Caco-2 (cell line): Measurements from ENCODE around the gene SHCBP1. TPM values are rescaled to one million over a fixed set of nuclear protein-coding genes. Genes with fewer than 3 reads are reported as not detected.

Source experiments
- BruUV-seq: library from RNA; stranded (reverse); fragments of 400-500 nt; replicated peaks from 2 replicates; lab custom pipeline; 2021; lab: Mats Ljungman, UMichigan
- CTCF ChIA-PET: fragments of 300-600 bp; sonication (Branson Sonifier 250); formaldehyde crosslinking; loops from one replicate; lab custom pipeline; 2022; ENCODE audit warnings: antibody characterized with exemption; lab: Charles Lee
- POLR2A ChIA-PET: fragments of 300-600 bp; sonication (Branson Sonifier 250); formaldehyde crosslinking; loops from one replicate; lab custom pipeline; 2022; ENCODE audit warnings: antibody characterized with exemption; lab: Charles Lee
- DNase-seq, 2 experiments: peaks; one replicate each; pipeline versions ENCODE4 v3.0.0 to v3.0.0-alpha.2; 2020 to 2022
- H3K27me3 ChIP-seq: replicated peaks from 2 replicates; pipeline ENCODE4 v1.6.0; 2011; ENCODE audit warnings: low read length; ENCODE audit not compliant: control insufficient read depth, insufficient read depth
- H3K36me3 ChIP-seq: 2 replicates; pipeline ENCODE4 v1.5.1; 2011; ENCODE audit warnings: low read length; ENCODE audit not compliant: control insufficient read depth, insufficient read depth
- H3K4me1 ChIP-seq: fragments of 250-450 bp; sonication (Bioruptor Pico); 2 replicates; pipeline ENCODE4 v1.5.1; 2020; ENCODE audit warnings: mild to moderate bottlenecking
- H3K4me3 ChIP-seq: 2 replicates; pipeline ENCODE4 v1.5.1; 2011; ENCODE audit warnings: low read depth, mild to moderate bottlenecking, control low read depth, low read length
- H3K9me3 ChIP-seq: fragments of 250-450 bp; sonication (Bioruptor Pico); 2 replicates; pipeline ENCODE4 v1.5.1; 2020; ENCODE audit warnings: mild to moderate bottlenecking, moderate library complexity
- H3K27ac Mint-ChIP-seq: one replicate; pipeline ENCODE4 v1.8.0; 2022; ENCODE audit warnings: mixed read lengths; ENCODE audit not compliant: unreplicated experiment
- H3K27me3 Mint-ChIP-seq: one replicate; pipeline ENCODE4 v1.8.0; 2022; ENCODE audit warnings: mixed read lengths; ENCODE audit not compliant: insufficient read depth, unreplicated experiment
- H3K36me3 Mint-ChIP-seq: one replicate; pipeline ENCODE4 v1.8.0; 2022; ENCODE audit warnings: mild to moderate bottlenecking, mixed read lengths; ENCODE audit not compliant: insufficient read depth, unreplicated experiment
- H3K4me1 Mint-ChIP-seq: one replicate; pipeline ENCODE4 v1.8.0; 2022; ENCODE audit warnings: low read depth, mixed read lengths; ENCODE audit not compliant: unreplicated experiment
- H3K4me3 Mint-ChIP-seq: one replicate; pipeline ENCODE4 v1.8.0; 2022; ENCODE audit warnings: mild to moderate bottlenecking, moderate library complexity, mixed read lengths; ENCODE audit not compliant: unreplicated experiment
- H3K9me3 Mint-ChIP-seq: one replicate; pipeline ENCODE4 v1.8.0; 2022; ENCODE audit warnings: mixed read lengths; ENCODE audit not compliant: unreplicated experiment
- intact Hi-C: fragments of 100-400 bp; cut with micrococcal nuclease; formaldehyde crosslinking; loops from one replicate; pipeline ENCODE4 v1.10.0; 2022; ENCODE audit not compliant: unreplicated experiment
- total RNA-seq: library from RNA; stranded (reverse); gene quantifications from 2 replicates; pipeline ENCODE4 v1.2.3, GENCODE V29; 2022
- TF ChIP-seq, protein P1 (sequence below), 2 experiments: fragments of 200-600 bp in 1 of 2; IDR thresholded peaks; 1 replicate in 1 of 2; 2 replicates in 1 of 2; pipeline versions ENCODE4 v1.5.1 to v1.8.0; 2011 to 2022; ENCODE audit warnings: antibody characterized with exemption in 1 of 2, control low read depth in 1 of 2, inconsistent platforms in 1 of 2, low read depth in 1 of 2, low read length in 1 of 2, mild to moderate bottlenecking in 1 of 2, moderate library complexity in 1 of 2; ENCODE audit not compliant: insufficient read depth in 1 of 2, severe bottlenecking in 1 of 2, unreplicated experiment in 1 of 2

Gene SHCBP1
- total RNA-seq, 1 experiment from 2014 or later, result 23.3 TPM

DNA sequence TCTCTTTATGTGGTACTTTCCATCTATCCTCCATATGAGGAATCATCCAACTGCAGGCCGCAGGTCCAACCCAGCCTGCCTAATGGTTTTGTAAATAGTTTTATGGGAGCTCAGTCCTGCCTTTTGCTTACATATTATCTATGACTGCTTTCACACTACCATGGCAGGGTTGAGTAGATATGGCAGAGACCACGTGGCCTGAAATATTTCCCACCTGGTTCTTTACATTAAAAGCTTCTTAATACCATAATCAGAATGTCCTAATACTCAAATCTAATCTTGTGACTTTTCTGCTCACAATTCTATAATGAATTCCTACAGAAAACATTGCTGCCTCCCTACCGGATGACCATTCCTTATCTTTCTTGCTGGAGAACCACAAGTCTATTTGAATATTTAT is 71.7 kb downstream of the SHCBP1 start:
- H3K27ac Mint-ChIP-seq, result no peak overlapping the region
- H3K27me3 Mint-ChIP-seq, result peaks cover 3% of the 10 kb centered on the region
- TF ChIP-seq, protein P1, sequence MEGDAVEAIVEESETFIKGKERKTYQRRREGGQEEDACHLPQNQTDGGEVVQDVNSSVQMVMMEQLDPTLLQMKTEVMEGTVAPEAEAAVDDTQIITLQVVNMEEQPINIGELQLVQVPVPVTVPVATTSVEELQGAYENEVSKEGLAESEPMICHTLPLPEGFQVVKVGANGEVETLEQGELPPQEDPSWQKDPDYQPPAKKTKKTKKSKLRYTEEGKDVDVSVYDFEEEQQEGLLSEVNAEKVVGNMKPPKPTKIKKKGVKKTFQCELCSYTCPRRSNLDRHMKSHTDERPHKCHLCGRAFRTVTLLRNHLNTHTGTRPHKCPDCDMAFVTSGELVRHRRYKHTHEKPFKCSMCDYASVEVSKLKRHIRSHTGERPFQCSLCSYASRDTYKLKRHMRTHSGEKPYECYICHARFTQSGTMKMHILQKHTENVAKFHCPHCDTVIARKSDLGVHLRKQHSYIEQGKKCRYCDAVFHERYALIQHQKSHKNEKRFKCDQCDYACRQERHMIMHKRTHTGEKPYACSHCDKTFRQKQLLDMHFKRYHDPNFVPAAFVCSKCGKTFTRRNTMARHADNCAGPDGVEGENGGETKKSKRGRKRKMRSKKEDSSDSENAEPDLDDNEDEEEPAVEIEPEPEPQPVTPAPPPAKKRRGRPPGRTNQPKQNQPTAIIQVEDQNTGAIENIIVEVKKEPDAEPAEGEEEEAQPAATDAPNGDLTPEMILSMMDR (IDR thresholded peaks at IDR 0.05; ENCODE audit: insufficient read depth in 1 of 2, low read depth in 1 of 2, low read length in 1 of 2, severe bottlenecking in 1 of 2, unreplicated experiment in 1 of 2), result no peak
- Histone ChIP-seq H3K9me3 (no peaks in the 10 kb centered on the region), H3K4me3 (no peak overlapping the region), H3K4me1 (no peaks in the 10 kb centered on the region), H3K36me3 (no peaks in the 10 kb centered on the region), H3K27me3 (no peaks in the 10 kb centered on the region)
- H3K36me3 Mint-ChIP-seq, result no peaks in the 10 kb centered on the region
- no peak overlapping the region for H3K4me3 Mint-ChIP-seq
- intact Hi-C loops, result no loop called here
- no peaks in the 10 kb centered on the region for H3K4me1 Mint-ChIP-seq
- CTCF ChIA-PET, result no interaction called here
- POLR2A ChIA-PET, result no interaction called here
- BruUV-seq, result no TSS peak
- no peak for DNase-seq
- H3K9me3 Mint-ChIP-seq, result no peaks in the 10 kb centered on the region

Other genes starting within 250 kb of the SHCBP1 start
- 120 and 135 TPM in 2 replicates for gene VPS35, start 67.8 kb upstream of the SHCBP1 start, total RNA-seq
- gene ORC6, start 68.3 kb upstream of the SHCBP1 start, total RNA-seq, result 55.2 and 56.3 TPM in 2 replicates
- 1.2 and 1.8 TPM in 2 replicates for gene MYLK3, start 127.0 kb upstream of the SHCBP1 start, total RNA-seq
- 11.9 and 12.1 TPM in 2 replicates for gene C16orf87, start 209.8 kb upstream of the SHCBP1 start, total RNA-seq